Lower leg skin (tissue), 4 donors: ENCODE data around the gene RIMS4. TPM values are rescaled to one million over a fixed set of nuclear protein-coding genes. Genes with fewer than 3 reads are reported as not detected.

Experiments
- DNase-seq, 2 donors: peaks; one replicate each; pipeline ENCODE4 v3.0.0-alpha.2; 2019; ENCODE audit warnings: low spot score in 2 of 2
- H3K4me3 ChIP-seq: fragments of 200-600 bp; sonication (generic); 2 replicates; pipeline ENCODE4 v1.5.1; 2017; ENCODE audit warnings: mild to moderate bottlenecking, low read depth; ENCODE audit not compliant: poor library complexity, severe bottlenecking
- POLR2A ChIP-seq, 2 donors: fragments of 450-650 bp; IDR thresholded peaks; one replicate each; pipeline ENCODE4 v1.6.1; 2016 to 2017; ENCODE audit warnings: antibody characterized with exemption in 2 of 2, mild to moderate bottlenecking in 1 of 2, moderate library complexity in 1 of 2
- WGBS, 2 donors: methylation state at CpG; one replicate each; pipeline ENCODE4 v1.1.5; 2018; 5-methylcytosine and 5-hydroxymethylcytosine counted together
- intact Hi-C: fragments of 100-400 bp; cut with DNase I; formaldehyde crosslinking; loops from one replicate; pipeline ENCODE4 v1.15.0; 2023; ENCODE audit warnings: low total_unique reads
- total RNA-seq, 4 donors: library from RNA; depleted of rRNA; stranded (reverse); fragments of >200 nt; gene quantifications; one replicate each; pipeline ENCODE4 v1.1.0, GENCODE V29; 2016
- TF ChIP-seq, protein P1 (sequence below), 3 donors: fragments of 450-650 bp; IDR thresholded peaks; one replicate each; pipeline ENCODE4 v1.5.1; 2016; ENCODE audit warnings: antibody characterized with exemption in 3 of 3, mild to moderate bottlenecking in 3 of 3, moderate library complexity in 2 of 3

RIMS4 gene
- total RNA-seq, 4 donors from 2014 or later: 0.12 to 0.91 (median 0.39) TPM; not detected in 1

GRCh38 chr20:44709797-44710196, 100.5 kb downstream of the RIMS4 start:
- WGBS, 2 donors: 86 to 87% methylated on average over 9 of the region's 9 CpGs
- no peak for DNase-seq
- H3K4me3 ChIP-seq: no peak overlapping the region
- TF ChIP-seq POLR2A (IDR thresholded peaks at IDR 0.05): no peak
- TF ChIP-seq, protein P1, sequence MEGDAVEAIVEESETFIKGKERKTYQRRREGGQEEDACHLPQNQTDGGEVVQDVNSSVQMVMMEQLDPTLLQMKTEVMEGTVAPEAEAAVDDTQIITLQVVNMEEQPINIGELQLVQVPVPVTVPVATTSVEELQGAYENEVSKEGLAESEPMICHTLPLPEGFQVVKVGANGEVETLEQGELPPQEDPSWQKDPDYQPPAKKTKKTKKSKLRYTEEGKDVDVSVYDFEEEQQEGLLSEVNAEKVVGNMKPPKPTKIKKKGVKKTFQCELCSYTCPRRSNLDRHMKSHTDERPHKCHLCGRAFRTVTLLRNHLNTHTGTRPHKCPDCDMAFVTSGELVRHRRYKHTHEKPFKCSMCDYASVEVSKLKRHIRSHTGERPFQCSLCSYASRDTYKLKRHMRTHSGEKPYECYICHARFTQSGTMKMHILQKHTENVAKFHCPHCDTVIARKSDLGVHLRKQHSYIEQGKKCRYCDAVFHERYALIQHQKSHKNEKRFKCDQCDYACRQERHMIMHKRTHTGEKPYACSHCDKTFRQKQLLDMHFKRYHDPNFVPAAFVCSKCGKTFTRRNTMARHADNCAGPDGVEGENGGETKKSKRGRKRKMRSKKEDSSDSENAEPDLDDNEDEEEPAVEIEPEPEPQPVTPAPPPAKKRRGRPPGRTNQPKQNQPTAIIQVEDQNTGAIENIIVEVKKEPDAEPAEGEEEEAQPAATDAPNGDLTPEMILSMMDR (IDR thresholded peaks at IDR 0.05): no peak
- intact Hi-C loops: no loop called here

GRCh38 chr20:44709380-44709779, 101.0 kb downstream of the RIMS4 start:
- TF ChIP-seq POLR2A (IDR thresholded peaks at IDR 0.05): no peak
- TF ChIP-seq, protein P1 (IDR thresholded peaks at IDR 0.05): no peak
- H3K4me3 ChIP-seq: no peak overlapping the region
- WGBS, 2 donors: 55 to 61% methylated on average over 11 of the region's 11 CpGs
- no peak for DNase-seq
- intact Hi-C loops: no loop called here

- WGBS, 2 donors: 67% methylated on average over 5 of the region's 5 CpGs
- H3K4me3 ChIP-seq: no peak overlapping the region
- intact Hi-C loops: no loop called here
- TF ChIP-seq, protein P1 (IDR thresholded peaks at IDR 0.05): no peak
- no peak for TF ChIP-seq POLR2A (IDR thresholded peaks at IDR 0.05)
- no peak for DNase-seq
Measured at GRCh38 chr20:44707018-44707579, 103.2 kb downstream of the RIMS4 start.

DNA sequence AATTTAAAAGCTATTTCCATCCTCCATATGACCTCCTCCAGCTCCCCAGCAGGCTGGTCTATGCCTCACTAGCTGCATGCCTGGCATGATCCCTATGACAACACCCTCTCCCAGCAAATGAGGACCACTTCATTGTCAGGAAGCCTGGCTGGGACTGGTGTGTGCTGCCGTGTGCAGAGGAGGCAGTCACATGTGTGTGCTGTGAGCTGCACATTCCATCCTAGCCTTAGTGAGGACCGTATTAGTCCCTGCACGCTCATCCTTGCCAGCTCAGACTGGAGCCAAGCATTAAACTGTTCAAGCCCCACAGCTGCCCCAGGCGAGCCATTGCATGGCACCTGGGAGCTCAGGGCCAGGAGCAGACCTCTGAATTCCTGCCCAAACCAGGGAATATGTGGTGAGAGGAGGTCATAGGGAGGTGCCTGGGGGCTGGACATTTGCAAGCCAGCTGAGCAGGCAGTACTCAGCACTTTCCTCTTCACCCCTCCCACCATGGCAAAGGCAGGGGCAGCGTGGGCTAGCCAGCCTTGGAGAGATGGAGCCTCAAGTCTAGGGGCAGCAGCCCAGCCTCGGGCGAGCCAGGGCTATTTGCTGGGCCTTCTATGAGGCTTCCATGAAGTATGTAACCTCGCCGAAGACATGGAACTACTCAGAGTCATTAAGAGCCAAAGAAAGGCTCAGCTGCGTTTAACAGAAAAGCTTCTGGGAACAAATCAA, 103.9 kb downstream of the RIMS4 start:
- no peak overlapping the region for H3K4me3 ChIP-seq
- intact Hi-C loops: no loop called here
- WGBS, 2 donors: 43 to 47% methylated on average over 9 of the region's 10 CpGs
- DNase-seq: peak; percentile 51 to 91
- TF ChIP-seq, protein P1 (IDR thresholded peaks at IDR 0.05): no peak
- TF ChIP-seq POLR2A (IDR thresholded peaks at IDR 0.05): no peak

DNA sequence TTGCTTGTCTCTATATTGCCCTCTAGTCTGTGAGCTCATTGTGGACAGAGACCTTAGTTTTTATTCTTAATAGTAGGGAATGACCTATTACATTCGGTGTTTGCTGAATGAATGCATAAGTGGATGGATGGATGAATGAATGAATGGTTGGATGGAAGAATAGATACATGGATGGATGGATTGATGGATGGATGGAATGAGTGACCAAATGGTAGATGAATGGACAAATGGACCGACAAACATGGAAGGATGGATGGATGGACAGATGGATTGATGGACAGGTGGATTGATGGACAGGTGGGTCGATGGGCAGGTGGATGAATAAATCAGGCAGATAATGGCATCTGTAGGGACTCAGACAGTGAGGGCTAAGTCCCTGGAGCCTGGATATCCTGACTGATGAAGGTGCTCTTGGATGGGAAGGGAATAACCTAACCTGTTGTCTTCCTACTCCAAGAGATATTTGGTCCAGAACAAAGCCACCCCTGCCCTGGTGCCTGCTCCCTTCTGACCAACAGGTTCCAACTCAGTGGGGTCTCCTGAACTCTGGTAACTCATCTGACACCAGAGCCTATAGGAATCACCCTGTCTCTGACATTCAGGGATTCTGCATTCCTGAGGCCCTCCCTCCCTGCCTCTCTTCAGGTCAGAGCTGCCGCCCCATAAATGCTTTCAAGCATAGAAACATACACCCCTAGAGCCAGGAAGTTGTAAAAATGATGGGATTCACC, 104.8 kb downstream of the RIMS4 start:
- TF ChIP-seq, protein P1 (IDR thresholded peaks at IDR 0.05): no peak
- TF ChIP-seq POLR2A (IDR thresholded peaks at IDR 0.05): no peak
- WGBS, 2 donors: 83 to 90% methylated on average over 4 of the region's 4 CpGs
- intact Hi-C loops: no loop called here
- no peak for DNase-seq
- H3K4me3 ChIP-seq: no peak overlapping the region
